GM12891 (cell line): ENCODE data around the gene CNGB1.

ENCODE experiments used
- POLR2A ChIP-seq: IDR thresholded peaks from 2 replicates; pipeline ENCODE4 v1.6.1; 2011; ENCODE audit warnings: low read depth, low read length, control low read depth
- POLR2AphosphoS5 ChIP-seq: IDR thresholded peaks from 2 replicates; pipeline ENCODE4 v1.6.1; 2011; ENCODE audit warnings: low read depth, low read length, control low read depth
- POU2F2 ChIP-seq: IDR thresholded peaks from 2 replicates; pipeline ENCODE4 v1.6.1; 2011; ENCODE audit warnings: low read depth, mild to moderate bottlenecking, control low read depth, low read length, moderate library complexity
- SPI1 ChIP-seq: IDR thresholded peaks from 2 replicates; pipeline ENCODE4 v1.6.1; 2011; ENCODE audit warnings: low read depth, low read length, control low read depth

GRCh38 chr16:57876210-57876609 lies 94.7 kb downstream of the CNGB1 start:
- TF ChIP-seq POLR2A: no peak
- TF ChIP-seq POLR2AphosphoS5: no peak
- TF ChIP-seq SPI1: no peak
- no peak for TF ChIP-seq POU2F2
